ENCODE data around the gene RTL10.

The RTL10 gene

GRCh38 chr22:19821523-19822300 is 33.0 kb downstream of the RTL10 start:
- DNase-seq = no peak

- DNase-seq = no peak
Observed at GRCh38 chr22:19820880-19821522, 33.7 kb downstream of the RTL10 start.

GRCh38 chr22:19819911-19820879 is 34.5 kb downstream of the RTL10 start:
- no peak for DNase-seq

GRCh38 chr22:19819208-19819910 is 35.3 kb downstream of the RTL10 start:
- DNase-seq = no peak

GRCh38 chr22:19818324-19819207 is 36.1 kb downstream of the RTL10 start:
- no peak for DNase-seq

GRCh38 chr22:19816372-19817119 is 38.1 kb downstream of the RTL10 start:
- DNase-seq = no peak

GRCh38 chr22:19815823-19816290 is 38.8 kb downstream of the RTL10 start:
- DNase-seq = no peak

GRCh38 chr22:19815093-19815822 is 39.4 kb downstream of the RTL10 start:
- DNase-seq = no peak

- no peak for DNase-seq
Observed at GRCh38 chr22:19814428-19814827, 40.2 kb downstream of the RTL10 start.

- no peak for DNase-seq
Observed at GRCh38 chr22:19812910-19813309, 41.8 kb downstream of the RTL10 start.

GRCh38 chr22:19811811-19812771 is 42.6 kb downstream of the RTL10 start:
- DNase-seq = no peak

- no peak for DNase-seq
Observed at GRCh38 chr22:19811211-19811621, 43.5 kb downstream of the RTL10 start.

- DNase-seq = no peak
Observed at GRCh38 chr22:19810381-19811201, 44.1 kb downstream of the RTL10 start.

- no peak for DNase-seq
Observed at GRCh38 chr22:19809741-19810140, 44.9 kb downstream of the RTL10 start.

- no peak for DNase-seq
Observed at GRCh38 chr22:19808873-19809478, 45.7 kb downstream of the RTL10 start.

- DNase-seq = no peak
Observed at GRCh38 chr22:19807914-19808872, 46.5 kb downstream of the RTL10 start.

Measured in NCI-H1436 (cell line).